HepG2 (cell line): ENCODE data around the gene TMEM253. TPM values are rescaled to one million over a fixed set of nuclear protein-coding genes. Genes with fewer than 3 reads are reported as not detected.
A peak's percentile ranks its signal among the peaks of the same experiment; 100 is the strongest.

Source experiments
- GABPA ChIP-seq, 2 experiments: IDR thresholded peaks; 2 replicates each; pipeline ENCODE4 v1.6.1; 2011 to 2016; ENCODE audit warnings: low read depth in 2 of 2, low read length in 1 of 2, missing biosample characterization in 1 of 2, missing genetic modification characterization in 1 of 2
- KAT2B ChIP-seq: fragments of 150-350 bp; IDR thresholded peaks from 2 replicates; pipeline ENCODE4 v1.6.1; 2014; ENCODE audit warnings: low read depth, low read length, borderline replicate concordance
- KLF11 ChIP-seq: IDR thresholded peaks from 2 replicates; pipeline ENCODE4 v1.6.1; 2016; ENCODE audit warnings: missing compliant biosample characterization
- KLF13 ChIP-seq: sonication (generic); formaldehyde crosslinking; IDR thresholded peaks from 2 replicates; pipeline ENCODE4 v1.4.0; 2020; ENCODE audit warnings: mild to moderate bottlenecking, missing genetic modification reagents
- PHF5A ChIP-seq: IDR thresholded peaks from one replicate; pipeline ENCODE4 v1.6.1; 2018; ENCODE audit warnings: low read depth, missing genetic modification reagents; ENCODE audit not compliant: unreplicated experiment
- REXO4 ChIP-seq: sonication (generic); formaldehyde crosslinking; IDR thresholded peaks from 2 replicates; pipeline ENCODE4 v1.8.0; 2022; ENCODE audit warnings: missing genetic modification reagents, mild to moderate bottlenecking, borderline replicate concordance
- SRF ChIP-seq: IDR thresholded peaks from 2 replicates; pipeline ENCODE4 v1.6.1; 2011; ENCODE audit warnings: mild to moderate bottlenecking, low read depth, low read length, moderate library complexity
- TBX2 ChIP-seq: sonication (generic); formaldehyde crosslinking; IDR thresholded peaks from 2 replicates; pipeline ENCODE4 v1.5.0; 2020; ENCODE audit warnings: missing genetic modification reagents, mild to moderate bottlenecking, borderline replicate concordance
- USF2 ChIP-seq, 2 experiments: sonication (generic) in 1 of 2; formaldehyde crosslinking in 1 of 2; IDR thresholded peaks; 2 replicates each; pipeline versions ENCODE4 v1.5.1 to v1.6.1; 2011 to 2020; ENCODE audit warnings: borderline replicate concordance in 1 of 2, low read depth in 1 of 2, low read length in 1 of 2, mild to moderate bottlenecking in 1 of 2, missing genetic modification reagents in 1 of 2, moderate library complexity in 1 of 2
- ZBTB2 ChIP-seq: sonication (generic); formaldehyde crosslinking; IDR thresholded peaks from 2 replicates; pipeline ENCODE4 v1.8.0; 2022; ENCODE audit warnings: low read depth, missing genetic modification reagents
- ZNF260 ChIP-seq: sonication (generic); formaldehyde crosslinking; IDR thresholded peaks from 2 replicates; pipeline ENCODE4 v1.4.0; 2020; ENCODE audit warnings: missing genetic modification reagents, low read depth, mild to moderate bottlenecking, borderline replicate concordance
- ZNF274 ChIP-seq: sonication (generic); formaldehyde crosslinking; IDR thresholded peaks from 2 replicates; pipeline ENCODE4 v1.5.1; 2020; ENCODE audit warnings: mild to moderate bottlenecking, missing genetic modification reagents
- ZNF432 ChIP-seq: sonication (generic); formaldehyde crosslinking; IDR thresholded peaks from 2 replicates; pipeline ENCODE4 v1.5.0; 2020; ENCODE audit warnings: missing genetic modification reagents, mild to moderate bottlenecking, borderline replicate concordance
- ZNF512B ChIP-seq: sonication (generic); formaldehyde crosslinking; IDR thresholded peaks from 2 replicates; pipeline ENCODE4 v1.5.1; 2020; ENCODE audit warnings: missing genetic modification reagents, mild to moderate bottlenecking, borderline replicate concordance
- ZNF776 ChIP-seq: sonication (generic); formaldehyde crosslinking; IDR thresholded peaks from 2 replicates; pipeline ENCODE4 v1.4.0; 2020; ENCODE audit warnings: mild to moderate bottlenecking, missing genetic modification reagents
- ZNF780A ChIP-seq: sonication (generic); formaldehyde crosslinking; IDR thresholded peaks from 2 replicates; pipeline ENCODE4 v1.8.0; 2022; ENCODE audit warnings: mild to moderate bottlenecking, missing genetic modification reagents, moderate library complexity
- polyA plus RNA-seq, 8 experiments: library from polyadenylated mRNA; depleted of rRNA in 3 of 8; stranded (reverse) in 7 of 8; unstranded in 1 of 8; fragments of >200 nt; fragmentation: Illumina TruSeq in 4 of 8; extraction: Trizol in 4 of 8; gene quantifications; 2 replicates each; pipeline versions ENCODE4 v1.2.1 to v1.2.3, GENCODE V29; 2011 to 2016; ENCODE audit warnings: low read depth in 4 of 8, missing spikeins in 1 of 8, mixed read lengths in 1 of 8; ENCODE audit not compliant: insufficient read depth in 1 of 8
- total RNA-seq, 5 experiments: library from RNA; depleted of rRNA; stranded (reverse); fragments of >200 nt; fragmentation: Illumina TruSeq; extraction: Trizol; gene quantifications; 2 replicates each; pipeline ENCODE4 v1.2.3, GENCODE V29; 2016; ENCODE audit warnings: low read depth in 1 of 5
- TF ChIP-seq, protein P1 (sequence below): sonication (generic); formaldehyde crosslinking; IDR thresholded peaks from 2 replicates; pipeline ENCODE4 v1.4.0; 2020; ENCODE audit warnings: missing genetic modification reagents, borderline replicate concordance
- TF ChIP-seq, protein P2 (sequence below): sonication (generic); formaldehyde crosslinking; IDR thresholded peaks from 2 replicates; pipeline ENCODE4 v1.5.0; 2020; ENCODE audit warnings: missing genetic modification reagents

TMEM253 gene
- total and polyA plus RNA-seq, 2 of the 13 experiments (the other 11 are each of a cell fraction or from before 2014, with no cell fraction given): 0.29 to 0.45 TPM

- TF ChIP-seq ZNF512B (0 out of 2 replicates have a peak, but pooled peaks have one; percentile 14), TBX2 (CRISPR knock-in tag) (no peak), ZBTB2 (CRISPR knock-in tag) (no peak), REXO4 (CRISPR knock-in tag) (no peak), ZNF776 (CRISPR knock-in tag) (peak; percentile 30; the same call in 1 of the 2 replicates), ZNF274 (peak; percentile 46; the same call in 1 of the 2 replicates), GABPA (IDR thresholded peaks at IDR 0.05; ENCODE audit: low read depth, low read length) (no peak), GABPA (CRISPR knock-in tag; IDR thresholded peaks at IDR 0.05; ENCODE audit: low read depth) (0 out of 2 replicates have a peak, but pooled peaks have one; percentile 22), USF2 (IDR thresholded peaks at IDR 0.05; ENCODE audit: low read depth, low read length) (no peak), USF2 (CRISPR knock-in tag; IDR thresholded peaks at IDR 0.05; ENCODE audit: borderline replicate concordance) (no peak), KAT2B (0 out of 2 replicates have a peak, but pooled peaks have one; percentile 9), KLF13 (CRISPR knock-in tag) (peak; percentile 79; the same call in 1 of the 2 replicates), PHF5A (no peak), ZNF432 (CRISPR knock-in tag) (no peak; the same call in 1 of the 2 replicates), ZNF780A (CRISPR knock-in tag) (no peak), KLF11 (peak; percentile 59; the same call in 1 of the 2 replicates), SRF (no peak), ZNF260 (CRISPR knock-in tag) (no peak)
- TF ChIP-seq, protein P1, sequence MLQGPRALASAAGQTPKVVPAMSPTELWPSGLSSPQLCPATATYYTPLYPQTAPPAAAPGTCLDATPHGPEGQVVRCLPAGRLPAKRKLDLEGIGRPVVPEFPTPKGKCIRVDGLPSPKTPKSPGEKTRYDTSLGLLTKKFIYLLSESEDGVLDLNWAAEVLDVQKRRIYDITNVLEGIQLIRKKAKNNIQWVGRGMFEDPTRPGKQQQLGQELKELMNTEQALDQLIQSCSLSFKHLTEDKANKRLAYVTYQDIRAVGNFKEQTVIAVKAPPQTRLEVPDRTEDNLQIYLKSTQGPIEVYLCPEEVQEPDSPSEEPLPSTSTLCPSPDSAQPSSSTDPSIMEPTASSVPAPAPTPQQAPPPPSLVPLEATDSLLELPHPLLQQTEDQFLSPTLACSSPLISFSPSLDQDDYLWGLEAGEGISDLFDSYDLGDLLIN: 0 out of 2 replicates have a peak, but pooled peaks have one; percentile 33
- TF ChIP-seq, protein P2, sequence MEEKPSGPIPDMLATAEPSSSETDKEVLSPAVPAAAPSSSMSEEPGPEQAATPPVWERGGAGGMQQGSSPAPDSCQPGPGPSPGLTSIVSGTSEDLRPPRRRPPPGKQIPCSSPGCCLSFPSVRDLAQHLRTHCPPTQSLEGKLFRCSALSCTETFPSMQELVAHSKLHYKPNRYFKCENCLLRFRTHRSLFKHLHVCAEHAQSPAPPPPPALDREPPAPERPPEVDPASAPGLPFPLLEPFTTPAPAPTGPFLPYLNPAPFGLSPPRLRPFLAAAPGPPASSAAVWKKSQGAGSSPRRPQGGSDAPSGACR: 0 out of 2 replicates have a peak, but pooled peaks have one; percentile 35
Measured at GRCh38 chr14:21068521-21069387, 32.1 kb upstream of the TMEM253 start (continued).
